ENCODE results near the gene CD96. TPM values are rescaled to one million over a fixed set of nuclear protein-coding genes. Genes with fewer than 3 reads are reported as not detected.

The CD96 gene
- total RNA-seq, 1 donor from 2014 or later = 0.32 TPM

DNA sequence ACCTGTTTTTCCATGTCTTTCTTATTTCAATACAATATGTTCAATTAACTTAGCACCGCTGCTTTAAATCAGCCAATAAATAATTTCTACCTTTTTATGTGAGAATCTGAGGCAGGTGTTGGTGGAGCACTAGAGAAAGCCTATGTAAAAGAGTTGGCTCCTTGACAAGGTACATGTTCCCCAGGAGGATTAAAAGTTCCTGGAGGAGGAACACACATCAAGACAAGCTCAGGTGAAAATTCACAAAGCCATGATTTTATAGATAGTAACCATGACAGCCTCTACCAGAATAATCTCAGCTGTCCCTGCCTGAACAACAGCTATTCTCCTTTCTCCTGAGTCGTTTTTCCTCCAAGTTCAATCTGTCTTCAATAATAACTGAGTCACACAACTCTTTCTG, 56.6 kb downstream of the CD96 start:
- no peaks in the 10 kb centered on the region for H3K36me3 ChIP-seq
- TF ChIP-seq CTCF (IDR thresholded peaks at IDR 0.05) = no peak
- no peak overlapping the region for H3K27ac ChIP-seq
- no peaks in the 10 kb centered on the region for H3K4me1 ChIP-seq
- no peak overlapping the region for H3K4me3 ChIP-seq
- intact Hi-C loops (cut with DNase I) = no loop called here
- no peaks in the 10 kb centered on the region for H3K9me3 ChIP-seq
- no peak for DNase-seq (ENCODE audit: low spot score in 2 of 2)
- no peaks in the 10 kb centered on the region for H3K27me3 ChIP-seq

- Histone ChIP-seq H3K9me3 (no peaks in the 10 kb centered on the region), H3K4me3 (no peak overlapping the region), H3K36me3 (no peaks in the 10 kb centered on the region), H3K4me1 (no peaks in the 10 kb centered on the region), H3K27me3 (no peaks in the 10 kb centered on the region), H3K27ac (no peak overlapping the region)
- intact Hi-C loops (cut with DNase I) = no loop called here
- no peak for DNase-seq (ENCODE audit: low spot score in 2 of 2)
- TF ChIP-seq CTCF (IDR thresholded peaks at IDR 0.05) = no peak
Observed at GRCh38 chr3:111601810-111602209, 59.8 kb downstream of the CD96 start.

DNA sequence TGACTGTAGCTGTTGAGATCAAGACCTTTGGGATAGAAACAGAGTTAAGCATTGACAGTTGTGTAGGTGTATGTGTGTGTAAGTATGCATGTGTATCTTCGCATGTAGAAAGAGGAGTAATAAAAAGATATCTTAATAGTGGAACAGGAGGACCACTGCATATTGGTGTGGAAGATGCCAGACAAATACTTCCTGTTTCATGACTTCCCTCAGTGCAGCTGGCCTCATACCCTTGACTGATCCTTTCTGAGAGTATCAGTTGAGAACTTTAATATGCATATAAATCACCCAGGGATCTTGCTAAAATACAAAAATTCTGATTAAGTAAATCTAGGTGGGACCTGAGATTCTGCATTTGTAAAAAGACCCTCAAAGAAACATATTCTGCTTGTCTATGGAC, 61.7 kb downstream of the CD96 start:
- intact Hi-C loops (cut with DNase I) = no loop called here
- TF ChIP-seq CTCF (IDR thresholded peaks at IDR 0.05) = no peak
- no peak overlapping the region for H3K4me3 ChIP-seq

GRCh38 chr3:111604119-111604518, 62.1 kb downstream of the CD96 start:
- no peak overlapping the region for H3K4me3 ChIP-seq
- intact Hi-C loops (cut with DNase I) = no loop called here
- no peaks in the 10 kb centered on the region for H3K36me3 ChIP-seq
- H3K27me3 ChIP-seq = no peaks in the 10 kb centered on the region
- TF ChIP-seq CTCF (IDR thresholded peaks at IDR 0.05) = no peak
- no peaks in the 10 kb centered on the region for H3K9me3 ChIP-seq
- no peak overlapping the region for H3K27ac ChIP-seq
- no peaks in the 10 kb centered on the region for H3K4me1 ChIP-seq
- no peak for DNase-seq (ENCODE audit: low spot score in 2 of 2)

More for the DNA sequence above, 61.7 kb downstream of the CD96 start:
- DNase-seq (ENCODE audit: low spot score in 2 of 2) = no peak
- Histone ChIP-seq H3K27me3 (no peaks in the 10 kb centered on the region), H3K9me3 (no peaks in the 10 kb centered on the region), H3K36me3 (no peaks in the 10 kb centered on the region), H3K27ac (no peak overlapping the region), H3K4me1 (no peaks in the 10 kb centered on the region)

- H3K27me3 ChIP-seq = no peaks in the 10 kb centered on the region
- H3K9me3 ChIP-seq = no peaks in the 10 kb centered on the region
- TF ChIP-seq CTCF (IDR thresholded peaks at IDR 0.05) = no peak
Observed at GRCh38 chr3:111605018-111605417, 63.0 kb downstream of the CD96 start.

DNA sequence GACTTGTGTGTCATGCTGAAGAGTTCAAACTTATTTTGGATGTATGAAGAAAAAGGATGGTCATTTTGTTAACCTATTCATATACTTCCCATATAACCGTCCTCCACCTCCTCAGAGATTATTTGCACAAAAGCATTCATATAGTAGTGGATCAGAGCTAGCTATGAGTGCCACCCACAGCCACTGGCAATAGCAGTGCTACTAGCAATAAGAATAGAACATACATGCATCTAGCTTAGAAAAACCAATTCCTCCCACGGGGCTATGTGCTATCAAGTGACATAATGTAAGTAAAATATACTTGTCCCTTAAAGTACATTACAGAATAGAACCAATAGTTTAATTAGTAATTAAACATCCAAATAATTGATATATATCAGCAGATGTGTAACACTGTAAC, 63.5 kb downstream of the CD96 start:
- intact Hi-C loops (cut with DNase I) = no loop called here
- DNase-seq (ENCODE audit: low spot score in 2 of 2) = no peak
- Histone ChIP-seq H3K4me1 (no peaks in the 10 kb centered on the region), H3K36me3 (no peaks in the 10 kb centered on the region), H3K4me3 (no peak overlapping the region), H3K27me3 (no peaks in the 10 kb centered on the region), H3K27ac (no peak overlapping the region), H3K9me3 (no peaks in the 10 kb centered on the region)
- TF ChIP-seq CTCF (IDR thresholded peaks at IDR 0.05) = no peak

More at GRCh38 chr3:111605018-111605417, 63.0 kb downstream of the CD96 start:
- H3K27ac ChIP-seq = no peak overlapping the region
- no peaks in the 10 kb centered on the region for H3K36me3 ChIP-seq
- no peak overlapping the region for H3K4me3 ChIP-seq
- intact Hi-C loops (cut with DNase I) = no loop called here
- H3K4me1 ChIP-seq = no peaks in the 10 kb centered on the region
- no peak for DNase-seq (ENCODE audit: low spot score in 2 of 2)

Measured in ascending aorta (tissue), 2 donors.